GM12891 (cell line): ENCODE results near the gene NEU1.
A peak's percentile ranks its signal among the peaks of the same experiment; 100 is the strongest.

ENCODE experiments used
- POLR2A ChIP-seq: IDR thresholded peaks from 2 replicates; pipeline ENCODE4 v1.6.1; 2011; ENCODE audit warnings: low read depth, low read length, control low read depth
- POLR2AphosphoS5 ChIP-seq: IDR thresholded peaks from 2 replicates; pipeline ENCODE4 v1.6.1; 2011; ENCODE audit warnings: low read depth, low read length, control low read depth
- SPI1 ChIP-seq: IDR thresholded peaks from 2 replicates; pipeline ENCODE4 v1.6.1; 2011; ENCODE audit warnings: low read depth, low read length, control low read depth
- TAF1 ChIP-seq: IDR thresholded peaks from 2 replicates; pipeline ENCODE4 v1.6.1; 2011; ENCODE audit warnings: low read depth, low read length, control low read depth

DNA sequence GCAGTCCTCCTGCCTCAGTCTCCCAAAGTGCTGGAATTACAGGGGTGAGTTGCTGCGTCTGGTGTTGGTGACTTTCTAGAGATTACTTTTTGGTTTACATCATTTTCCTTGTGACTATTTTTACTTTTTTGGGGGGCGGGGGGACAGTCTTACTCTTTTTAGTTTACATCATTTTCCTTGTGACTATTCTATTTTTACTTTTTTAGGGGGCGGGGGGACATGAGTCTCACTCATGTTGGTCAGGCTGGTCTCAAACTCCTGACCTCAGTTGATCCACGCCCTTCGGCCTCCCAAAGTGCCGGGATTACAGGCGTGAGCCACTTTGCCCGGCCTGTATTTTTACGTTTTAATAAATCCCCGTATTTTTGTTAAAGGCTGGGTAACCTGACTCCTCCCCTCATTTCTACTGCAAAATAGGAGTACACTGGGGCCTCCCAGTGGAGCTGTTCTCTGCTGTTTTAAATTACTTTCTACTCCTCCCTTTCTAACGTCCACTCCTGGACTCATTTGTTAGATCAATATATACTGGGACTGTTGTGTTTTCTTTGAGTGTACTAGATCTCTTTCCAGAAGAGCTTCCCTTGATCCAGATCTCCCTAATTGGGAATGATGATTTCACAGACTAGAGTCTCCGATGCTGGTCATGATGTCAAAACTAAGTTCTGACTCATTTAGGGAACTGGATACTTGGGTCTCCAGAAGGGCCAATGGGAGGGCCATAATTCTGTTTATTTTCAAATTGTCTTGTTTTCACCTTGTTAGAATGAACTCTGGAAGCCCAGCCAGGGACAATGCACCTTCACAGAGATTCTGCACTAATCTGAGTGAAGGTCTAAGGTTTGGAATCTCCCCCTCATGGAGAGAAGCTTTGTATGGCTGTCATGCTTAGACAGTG is 25.9 kb downstream of the NEU1 start:
- TF ChIP-seq POLR2A (0 out of 2 replicates have a peak, but pooled peaks have one; percentile 4), TAF1 (no peak), SPI1 (peak; percentile 74), POLR2AphosphoS5 (peak; percentile 16)
